ENCODE data around the gene CACNG1.

CACNG1 gene

GRCh38 chr17:67044016-67044772 is at the start of gene CACNG1:
TSS of gene CACNG1 (plus strand) at chr17:67044554. CDS start at chr17:67044661, 107 bp downstream.
- Histone ChIP-seq H3K27me3 (replicated peaks; ENCODE audit: control insufficient read depth, insufficient read depth, low read length) (no peaks in the 10 kb centered on the region), H3K36me3 (ENCODE audit: control insufficient read depth, insufficient read depth, low read length) (no peaks in the 10 kb centered on the region), H3K4me3 (replicated peaks; ENCODE audit: low read depth, low read length) (no peak within 1 kb of the TSS)
- DNase-seq (ENCODE audit: extremely low read depth, insufficient read length) = no peak
- TF ChIP-seq CTCF (IDR thresholded peaks at IDR 0.05; ENCODE audit: insufficient read depth, low read length, poor library complexity, severe bottlenecking) = no peak

- no peak for TF ChIP-seq CTCF (IDR thresholded peaks at IDR 0.05; ENCODE audit: insufficient read depth, low read length, poor library complexity, severe bottlenecking)
- Histone ChIP-seq H3K36me3 (ENCODE audit: control insufficient read depth, insufficient read depth, low read length) (no peaks in the 10 kb centered on the region), H3K4me3 (replicated peaks; ENCODE audit: low read depth, low read length) (no peak overlapping the region), H3K27me3 (replicated peaks; ENCODE audit: control insufficient read depth, insufficient read depth, low read length) (no peaks in the 10 kb centered on the region)
- DNase-seq (ENCODE audit: extremely low read depth, insufficient read length) = no peak
These were observed 49.3 kb upstream of the CACNG1 start for GRCh38 chr17:66994930-66995535.

GRCh38 chr17:66995944-66996343 is 48.4 kb upstream of the CACNG1 start:
- DNase-seq (ENCODE audit: extremely low read depth, insufficient read length) = no peak
- Histone ChIP-seq H3K27me3 (replicated peaks; ENCODE audit: control insufficient read depth, insufficient read depth, low read length) (no peaks in the 10 kb centered on the region), H3K4me3 (replicated peaks; ENCODE audit: low read depth, low read length) (no peak overlapping the region), H3K36me3 (ENCODE audit: control insufficient read depth, insufficient read depth, low read length) (no peaks in the 10 kb centered on the region)
- no peak for TF ChIP-seq CTCF (IDR thresholded peaks at IDR 0.05; ENCODE audit: insufficient read depth, low read length, poor library complexity, severe bottlenecking)

GRCh38 chr17:66996926-66997325 is 47.4 kb upstream of the CACNG1 start:
- no peaks in the 10 kb centered on the region for H3K27me3 ChIP-seq (replicated peaks; ENCODE audit: control insufficient read depth, insufficient read depth, low read length)
- DNase-seq (ENCODE audit: extremely low read depth, insufficient read length) = no peak
- no peak overlapping the region for H3K4me3 ChIP-seq (replicated peaks; ENCODE audit: low read depth, low read length)
- H3K36me3 ChIP-seq (ENCODE audit: control insufficient read depth, insufficient read depth, low read length) = no peaks in the 10 kb centered on the region
- TF ChIP-seq CTCF (IDR thresholded peaks at IDR 0.05; ENCODE audit: insufficient read depth, low read length, poor library complexity, severe bottlenecking) = no peak

GRCh38 chr17:67003231-67003630 is 41.1 kb upstream of the CACNG1 start:
- no peak overlapping the region for H3K4me3 ChIP-seq (replicated peaks; ENCODE audit: low read depth, low read length)
- H3K36me3 ChIP-seq (ENCODE audit: control insufficient read depth, insufficient read depth, low read length) = no peaks in the 10 kb centered on the region
- no peak for TF ChIP-seq CTCF (IDR thresholded peaks at IDR 0.05; ENCODE audit: insufficient read depth, low read length, poor library complexity, severe bottlenecking)
- no peak for DNase-seq (ENCODE audit: extremely low read depth, insufficient read length)
- no peaks in the 10 kb centered on the region; the same call in none of the 2 replicates for H3K27me3 ChIP-seq (replicated peaks; ENCODE audit: control insufficient read depth, insufficient read depth, low read length)

Measured in GM06990 (cell line).